HL-60 (cell line): ENCODE measurements around the gene MICU1.
"Not testable (repeated sequence)": the region's sequence is repeated elsewhere in the genome, so short reads cannot be mapped to it uniquely, and the experiment has no call there.

ENCODE experiments used
- SPI1 ChIP-seq: IDR thresholded peaks from 2 replicates; pipeline ENCODE4 v1.6.1; 2012; ENCODE audit warnings: low read depth, mild to moderate bottlenecking, borderline replicate concordance
- TF ChIP-seq, protein P1 (sequence below): IDR thresholded peaks from one replicate; pipeline ENCODE4 v1.5.1; 2011; ENCODE audit warnings: low read length, control low read depth, inconsistent platforms; ENCODE audit not compliant: insufficient read depth

DNA sequence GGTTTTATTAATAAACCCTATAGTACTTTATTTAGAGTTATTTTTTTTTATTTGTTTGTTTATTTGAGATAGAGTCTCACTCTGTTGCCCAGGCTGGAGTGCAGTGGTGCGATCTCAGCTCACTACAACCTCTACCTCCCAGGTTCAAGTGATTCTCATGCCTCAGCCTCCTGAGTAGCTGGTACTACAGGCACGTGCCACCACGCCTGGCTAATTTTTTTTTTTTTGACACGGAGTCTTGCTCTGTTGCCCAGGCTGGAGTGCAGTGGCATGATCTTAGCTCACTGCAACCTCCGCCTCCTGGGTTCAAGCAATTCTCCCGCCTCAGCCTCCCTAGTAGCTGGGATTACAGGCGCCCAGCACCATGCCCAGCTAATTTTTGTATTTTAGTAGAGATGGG lies 279.8 kb downstream of the MICU1 start:
- TF ChIP-seq, protein P1, sequence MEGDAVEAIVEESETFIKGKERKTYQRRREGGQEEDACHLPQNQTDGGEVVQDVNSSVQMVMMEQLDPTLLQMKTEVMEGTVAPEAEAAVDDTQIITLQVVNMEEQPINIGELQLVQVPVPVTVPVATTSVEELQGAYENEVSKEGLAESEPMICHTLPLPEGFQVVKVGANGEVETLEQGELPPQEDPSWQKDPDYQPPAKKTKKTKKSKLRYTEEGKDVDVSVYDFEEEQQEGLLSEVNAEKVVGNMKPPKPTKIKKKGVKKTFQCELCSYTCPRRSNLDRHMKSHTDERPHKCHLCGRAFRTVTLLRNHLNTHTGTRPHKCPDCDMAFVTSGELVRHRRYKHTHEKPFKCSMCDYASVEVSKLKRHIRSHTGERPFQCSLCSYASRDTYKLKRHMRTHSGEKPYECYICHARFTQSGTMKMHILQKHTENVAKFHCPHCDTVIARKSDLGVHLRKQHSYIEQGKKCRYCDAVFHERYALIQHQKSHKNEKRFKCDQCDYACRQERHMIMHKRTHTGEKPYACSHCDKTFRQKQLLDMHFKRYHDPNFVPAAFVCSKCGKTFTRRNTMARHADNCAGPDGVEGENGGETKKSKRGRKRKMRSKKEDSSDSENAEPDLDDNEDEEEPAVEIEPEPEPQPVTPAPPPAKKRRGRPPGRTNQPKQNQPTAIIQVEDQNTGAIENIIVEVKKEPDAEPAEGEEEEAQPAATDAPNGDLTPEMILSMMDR: not testable (repeated sequence)
- TF ChIP-seq SPI1: not testable (repeated sequence)
